Activated naive CD4-positive, alpha-beta T cell treated with anti-CD3 and anti-CD28 coated beads, Interleukin-2, amount 10 ng/mL, durations not matched to agents 7 days and 5 days (primary cell): ENCODE measurements around the gene PKD2L1.
"Not testable (repeated sequence)": the region's sequence is repeated elsewhere in the genome, so short reads cannot be mapped to it uniquely, and the experiment has no call there.

ENCODE experiments used
- CTCF ChIA-PET: fragments of 350-600 bp; sonication (Branson Sonifier 250); formaldehyde crosslinking; loops from one replicate; lab custom pipeline; 2021; ENCODE audit warnings: antibody characterized with exemption; lab: Charles Lee
- DNase-seq: peaks from one replicate; pipeline ENCODE4 v3.0.0-alpha.2; 2020
- H3K27ac Mint-ChIP-seq: one replicate; pipeline ENCODE4 v1.8.0; 2021; ENCODE audit warnings: mild to moderate bottlenecking, moderate library complexity, mixed read lengths
- H3K27me3 Mint-ChIP-seq: one replicate; pipeline ENCODE4 v1.8.0; 2021; ENCODE audit warnings: mild to moderate bottlenecking, mixed read lengths
- H3K36me3 Mint-ChIP-seq: one replicate; pipeline ENCODE4 v1.8.0; 2021; ENCODE audit warnings: mixed read lengths
- H3K4me1 Mint-ChIP-seq: one replicate; pipeline ENCODE4 v1.8.0; 2021; ENCODE audit warnings: mixed read lengths
- H3K4me3 Mint-ChIP-seq: one replicate; pipeline ENCODE4 v1.8.0; 2021; ENCODE audit warnings: mild to moderate bottlenecking, moderate library complexity, mixed read lengths
- H3K9me3 Mint-ChIP-seq: one replicate; pipeline ENCODE4 v1.8.0; 2021; ENCODE audit warnings: mixed read lengths

PKD2L1 gene

DNA sequence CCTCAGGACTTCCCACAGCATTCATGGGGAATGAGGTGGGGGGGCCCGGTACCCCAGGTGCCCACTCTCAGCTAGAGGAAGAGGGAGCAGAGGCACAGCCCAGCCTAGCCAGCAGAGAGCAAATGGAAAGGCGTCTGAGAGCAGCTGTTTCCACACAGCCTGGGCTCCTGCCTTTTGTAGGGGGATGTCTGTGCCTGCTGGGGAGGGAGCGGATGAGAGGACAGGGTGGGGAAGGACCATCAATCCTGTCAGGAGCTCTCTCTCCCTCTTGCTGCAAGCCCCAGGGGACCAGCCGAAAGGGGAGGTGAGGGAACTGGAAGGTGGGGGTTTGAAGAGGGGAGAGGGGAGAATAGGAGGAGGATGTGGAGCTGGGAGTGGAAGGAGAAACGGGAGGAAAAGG is at the start of gene PKD2L1:
Gene PKD2L1 (minus strand): TSS at position 150 of the 400 bp plus-strand sequence. CDS start 125 bp downstream, at position 25.
- Mint-ChIP-seq H3K9me3 (no peaks in the 10 kb centered on the region), H3K27me3 (peaks cover 52% of the 10 kb centered on the region), H3K4me1 (peaks cover 19% of the 10 kb centered on the region), H3K4me3 (no peak within 1 kb of the TSS), H3K36me3 (no peaks in the 10 kb centered on the region), H3K27ac (no peak within 1 kb of the TSS)
- DNase-seq, result no peak
- CTCF ChIA-PET, result interaction anchor here (1.5 to 3.6 kb wide), 3 partner anchors 9 to 103 kb away, joined by 3 to 12 read pairs (median 7); no protein-coding TSS in a partner anchor

DNA sequence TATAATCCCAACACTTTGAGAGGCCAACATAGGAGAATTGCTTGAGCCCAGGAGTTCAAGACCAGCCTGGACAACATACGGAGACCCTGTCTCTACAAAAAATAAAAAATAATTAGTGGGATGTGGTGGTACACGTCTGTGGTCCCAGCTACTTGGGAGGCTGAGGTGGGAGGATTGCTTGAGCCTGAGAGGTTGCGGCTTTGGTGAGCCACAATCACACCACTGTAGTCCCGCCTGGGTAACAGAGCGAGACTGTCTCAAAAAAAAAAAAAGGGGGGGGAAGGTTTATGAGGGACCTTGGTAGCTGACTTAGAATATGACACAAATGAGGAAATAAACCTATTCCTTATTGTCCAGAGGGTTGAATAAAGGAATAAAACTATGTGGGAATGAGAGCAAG is 47.8 kb upstream of the PKD2L1 start:
- Mint-ChIP-seq H3K4me1 (peaks cover 25% of the 10 kb centered on the region), H3K27me3 (no peaks in the 10 kb centered on the region), H3K27ac (no peak overlapping the region), H3K9me3 (no peaks in the 10 kb centered on the region), H3K36me3 (peaks cover 25% of the 10 kb centered on the region), H3K4me3 (no peak overlapping the region)
- no peak for DNase-seq
- CTCF ChIA-PET, result interaction anchor here (0.9 to 2.2 kb wide), 3 partner anchors 12 to 55 kb away, joined by 3 to 6 read pairs (median 4); no protein-coding TSS in a partner anchor

DNA sequence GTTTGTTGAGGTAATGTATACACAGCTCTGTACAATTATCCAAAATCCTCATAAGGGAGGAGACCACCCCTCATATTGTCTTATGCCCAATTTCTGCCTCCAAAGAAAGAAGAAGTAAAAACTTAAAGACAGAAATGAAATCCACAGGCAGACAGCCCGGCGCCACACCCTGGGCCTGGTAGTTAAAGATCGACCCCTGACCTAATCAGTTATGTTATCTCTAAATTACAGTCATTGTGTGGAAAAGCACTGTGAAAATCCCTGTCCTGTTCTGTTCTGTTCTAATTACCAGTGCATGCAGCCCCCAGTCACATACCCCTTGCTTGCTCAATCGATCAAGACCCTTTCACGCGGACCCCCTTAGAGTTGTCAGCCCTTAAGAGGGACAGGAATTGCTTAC is 46.6 kb upstream of the PKD2L1 start:
- DNase-seq, H3K9me3 Mint-ChIP-seq, H3K4me3 Mint-ChIP-seq, H3K27ac Mint-ChIP-seq, H3K27me3 Mint-ChIP-seq: not testable (repeated sequence)
- Mint-ChIP-seq H3K36me3 (peaks cover 16% of the 10 kb centered on the region), H3K4me1 (peaks cover 25% of the 10 kb centered on the region)
- CTCF ChIA-PET, result interaction anchor here (2.2 kb wide), 1 partner anchor 57 kb away, joined by 6 read pairs; no protein-coding TSS in a partner anchor

DNA sequence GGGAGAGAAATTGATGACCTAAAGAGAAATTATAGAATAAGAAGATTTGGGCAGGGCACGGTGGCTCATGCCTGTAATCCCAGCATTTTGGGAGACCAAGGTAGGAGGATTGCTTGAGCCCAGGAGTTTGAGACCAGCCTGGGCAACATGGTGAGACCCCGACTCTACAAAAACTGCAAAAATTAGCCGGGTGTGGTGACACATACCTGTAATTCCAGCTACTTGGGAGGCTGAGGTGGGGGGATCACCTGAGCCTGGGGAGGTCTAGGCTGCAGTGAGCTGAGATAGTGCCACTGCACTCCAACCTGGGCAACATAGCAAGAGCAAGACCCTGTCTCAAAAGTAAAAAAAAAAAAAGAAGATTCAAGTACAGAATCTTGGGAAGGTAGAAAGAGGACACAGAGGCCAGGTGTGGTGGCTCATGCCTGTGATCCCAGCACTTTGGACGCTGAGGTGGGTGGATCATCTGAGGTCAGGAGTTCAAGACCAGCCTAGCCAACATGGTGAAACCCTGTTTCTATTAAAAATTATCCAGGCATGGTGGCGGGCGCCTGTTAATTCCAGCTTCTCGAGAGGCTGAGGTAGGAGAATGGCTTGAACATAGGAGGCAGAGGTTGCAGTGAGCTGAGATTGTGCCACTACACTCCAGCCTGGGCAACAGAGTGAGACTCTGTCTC is 44.8 kb upstream of the PKD2L1 start:
- not testable (repeated sequence) for DNase-seq, H3K27me3 Mint-ChIP-seq, H3K27ac Mint-ChIP-seq, H3K4me3 Mint-ChIP-seq, H3K36me3 Mint-ChIP-seq, H3K9me3 Mint-ChIP-seq
- CTCF ChIA-PET, result interaction anchor here (1.0 to 2.1 kb wide), 4 partner anchors 28 to 134 kb away, joined by 3 to 6 read pairs (median 3); partner anchors contain the start of gene SCD
- H3K4me1 Mint-ChIP-seq, result peaks cover 43% of the 10 kb centered on the region

DNA sequence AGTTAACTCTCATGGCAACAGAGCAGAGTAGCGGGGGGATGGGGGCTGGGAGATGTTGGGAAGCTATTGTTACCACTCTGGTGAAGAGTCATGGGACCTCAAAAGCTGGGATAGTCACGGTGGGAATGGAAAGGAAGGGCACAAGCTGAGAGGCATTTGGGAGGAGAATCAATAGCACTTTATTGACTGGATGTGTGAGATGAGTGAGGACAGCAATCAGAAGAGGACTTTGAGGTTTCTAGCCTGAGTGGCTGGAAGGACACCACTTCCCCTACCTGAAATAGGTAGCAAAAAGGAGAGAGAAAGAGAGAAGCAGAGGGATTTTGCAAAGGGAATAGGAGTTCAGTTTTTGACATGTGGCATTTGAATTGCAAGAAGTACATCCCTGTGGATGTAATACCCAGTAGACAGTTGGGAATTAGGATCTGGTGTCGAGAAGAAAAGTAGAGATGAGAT is 44.2 kb upstream of the PKD2L1 start:
- H3K27ac Mint-ChIP-seq, result no peak overlapping the region
- H3K36me3 Mint-ChIP-seq, result peaks cover 3% of the 10 kb centered on the region
- no peaks in the 10 kb centered on the region for H3K27me3 Mint-ChIP-seq
- peaks cover 48% of the 10 kb centered on the region for H3K4me1 Mint-ChIP-seq
- H3K4me3 Mint-ChIP-seq, result no peak overlapping the region
- H3K9me3 Mint-ChIP-seq, result no peaks in the 10 kb centered on the region
- DNase-seq, result no peak
- CTCF ChIA-PET, result interaction anchor here (1.0 to 2.1 kb wide), 5 partner anchors 33 to 134 kb away, joined by 3 to 6 read pairs (median 5); no protein-coding TSS in a partner anchor

DNA sequence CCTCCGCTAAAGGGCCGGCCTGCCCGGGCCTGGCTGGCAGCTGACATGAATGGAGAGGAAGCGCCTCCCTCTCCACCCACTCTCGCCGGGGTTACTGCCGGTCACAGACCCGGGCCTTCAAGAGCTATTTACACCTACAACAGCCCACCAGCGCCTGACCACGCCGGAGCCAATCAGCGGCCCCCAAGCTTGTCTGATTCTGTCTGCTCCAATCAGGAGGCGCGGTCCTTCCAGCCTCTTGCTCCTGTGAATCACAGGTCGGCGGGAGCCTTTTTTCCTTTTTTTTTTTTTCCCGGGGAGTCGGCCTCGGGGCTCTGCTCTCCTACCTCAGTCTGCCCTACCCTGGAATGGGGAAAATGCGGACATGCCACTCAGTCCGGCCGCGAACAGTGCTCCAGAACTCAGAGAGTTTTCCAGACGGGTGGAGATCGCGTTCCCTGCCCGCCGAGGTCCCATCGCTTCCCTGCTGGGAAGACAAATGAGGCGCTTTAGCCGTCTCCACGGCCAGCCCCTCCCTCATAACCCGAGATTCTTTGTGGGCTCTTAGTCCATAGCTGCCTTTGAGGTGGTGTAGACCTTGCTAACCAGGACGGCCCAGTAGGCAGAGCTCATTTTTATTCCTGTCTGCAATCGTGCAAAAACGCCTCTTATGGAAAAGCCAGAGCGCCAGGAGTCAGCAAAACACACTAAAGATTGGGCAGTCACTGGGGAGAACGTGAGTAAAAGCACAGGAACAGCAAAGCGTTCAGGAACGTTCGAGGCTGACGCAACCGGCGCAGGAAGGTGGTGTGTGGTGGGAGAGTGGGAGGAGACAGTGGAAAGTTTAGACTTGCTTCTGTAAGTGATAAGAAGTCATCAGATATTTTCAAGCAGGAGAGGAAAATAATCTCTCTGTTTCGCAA is 43.5 kb upstream of the PKD2L1 start:
- no peaks in the 10 kb centered on the region for H3K9me3 Mint-ChIP-seq
- H3K27me3 Mint-ChIP-seq, result no peaks in the 10 kb centered on the region
- no peak overlapping the region for H3K27ac Mint-ChIP-seq
- H3K4me3 Mint-ChIP-seq, result no peak overlapping the region
- CTCF ChIA-PET, result interaction anchor here (0.9 to 2.1 kb wide), 10 partner anchors 24 to 145 kb away, joined by 3 to 6 read pairs (median 4); no protein-coding TSS in a partner anchor
- peaks cover 50% of the 10 kb centered on the region for H3K4me1 Mint-ChIP-seq
- DNase-seq, result peak; percentile 97
- peaks cover 3% of the 10 kb centered on the region for H3K36me3 Mint-ChIP-seq

DNA sequence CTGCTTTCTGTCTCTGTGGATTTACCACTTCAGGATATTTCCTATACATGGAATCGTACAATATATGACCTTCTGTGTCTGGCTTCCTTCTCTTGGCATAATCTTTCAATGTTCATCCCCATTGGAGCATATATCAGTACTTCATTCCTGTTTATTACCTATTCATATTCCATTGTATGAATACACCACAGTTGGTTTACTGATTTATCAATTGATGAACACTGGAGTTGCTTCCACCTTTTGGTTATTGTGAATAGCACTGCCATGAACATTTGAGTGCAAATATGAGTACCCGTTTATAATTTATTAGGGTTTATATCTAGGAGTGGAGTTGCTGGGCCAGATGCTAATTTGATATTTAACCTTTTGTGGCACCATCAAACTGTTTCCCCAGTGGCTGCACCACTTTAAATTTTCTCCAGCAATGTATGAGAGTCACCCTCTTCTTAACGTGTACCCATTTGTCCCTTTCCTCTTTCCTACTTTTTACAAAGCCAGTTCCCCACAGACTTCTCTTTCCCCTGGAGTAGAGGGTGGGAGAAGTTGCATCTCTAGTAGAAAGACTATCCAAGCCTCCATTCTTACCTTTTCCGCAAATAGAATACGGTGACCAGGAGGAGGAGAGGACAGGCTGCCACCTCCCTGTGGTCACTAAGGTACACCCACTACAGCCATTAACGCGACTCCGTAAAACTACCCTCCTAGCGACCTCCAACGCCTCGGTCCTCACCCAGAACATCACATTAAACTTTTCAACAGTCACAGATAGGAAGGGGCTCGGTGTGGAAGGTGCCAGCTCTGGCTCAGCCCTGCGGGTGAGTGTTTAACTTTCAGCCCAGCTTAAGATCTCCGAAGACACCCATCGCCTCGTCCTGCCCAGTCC is 42.6 kb upstream of the PKD2L1 start:
- CTCF ChIA-PET, result interaction anchor here (0.9 to 2.1 kb wide), 8 partner anchors 24 to 146 kb away, joined by 3 to 6 read pairs (median 5); no protein-coding TSS in a partner anchor
- no peak for DNase-seq
- H3K4me1 Mint-ChIP-seq, result peaks cover 46% of the 10 kb centered on the region
- H3K27ac Mint-ChIP-seq, result no peak overlapping the region
- H3K36me3 Mint-ChIP-seq, result peaks cover 2% of the 10 kb centered on the region
- no peak overlapping the region for H3K4me3 Mint-ChIP-seq
- H3K27me3 Mint-ChIP-seq, result no peaks in the 10 kb centered on the region
- no peaks in the 10 kb centered on the region for H3K9me3 Mint-ChIP-seq

DNA sequence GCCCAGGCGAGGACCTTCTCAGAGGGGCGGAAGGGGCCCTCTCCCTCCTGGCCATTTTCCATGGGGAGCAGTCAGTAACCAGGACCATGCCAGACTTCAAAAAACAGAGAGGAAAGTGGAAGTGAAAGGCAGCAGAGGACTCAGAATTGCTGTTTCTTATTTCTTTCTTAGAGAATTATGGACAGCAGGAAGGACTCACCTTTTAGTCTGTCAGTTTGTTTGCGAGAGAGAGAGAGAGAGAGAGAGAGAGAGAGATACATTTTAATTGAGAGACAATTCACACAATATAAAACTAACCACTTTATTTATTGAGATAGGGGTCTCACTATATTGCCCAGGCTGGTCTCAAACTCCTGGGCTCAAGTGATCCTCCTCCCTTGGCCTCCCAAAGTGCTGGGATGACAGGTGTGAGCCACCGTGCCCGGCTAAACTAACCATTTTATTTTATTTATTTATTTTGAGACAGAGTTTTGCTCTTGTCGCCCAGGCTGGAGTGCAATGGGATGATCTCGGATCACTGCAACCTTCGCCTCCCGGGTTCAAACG is 41.5 kb upstream of the PKD2L1 start:
- no peaks in the 10 kb centered on the region for H3K9me3 Mint-ChIP-seq
- no peak for DNase-seq
- H3K27ac Mint-ChIP-seq, result no peak overlapping the region
- peaks cover 8% of the 10 kb centered on the region for H3K36me3 Mint-ChIP-seq
- H3K4me1 Mint-ChIP-seq, result peaks cover 46% of the 10 kb centered on the region
- no peaks in the 10 kb centered on the region for H3K27me3 Mint-ChIP-seq
- CTCF ChIA-PET, result interaction anchor here (1.1 to 2.2 kb wide), 10 partner anchors 21 to 147 kb away, joined by 3 to 10 read pairs (median 5); no protein-coding TSS in a partner anchor
- H3K4me3 Mint-ChIP-seq, result peak overlapping the region; percentile 45

DNA sequence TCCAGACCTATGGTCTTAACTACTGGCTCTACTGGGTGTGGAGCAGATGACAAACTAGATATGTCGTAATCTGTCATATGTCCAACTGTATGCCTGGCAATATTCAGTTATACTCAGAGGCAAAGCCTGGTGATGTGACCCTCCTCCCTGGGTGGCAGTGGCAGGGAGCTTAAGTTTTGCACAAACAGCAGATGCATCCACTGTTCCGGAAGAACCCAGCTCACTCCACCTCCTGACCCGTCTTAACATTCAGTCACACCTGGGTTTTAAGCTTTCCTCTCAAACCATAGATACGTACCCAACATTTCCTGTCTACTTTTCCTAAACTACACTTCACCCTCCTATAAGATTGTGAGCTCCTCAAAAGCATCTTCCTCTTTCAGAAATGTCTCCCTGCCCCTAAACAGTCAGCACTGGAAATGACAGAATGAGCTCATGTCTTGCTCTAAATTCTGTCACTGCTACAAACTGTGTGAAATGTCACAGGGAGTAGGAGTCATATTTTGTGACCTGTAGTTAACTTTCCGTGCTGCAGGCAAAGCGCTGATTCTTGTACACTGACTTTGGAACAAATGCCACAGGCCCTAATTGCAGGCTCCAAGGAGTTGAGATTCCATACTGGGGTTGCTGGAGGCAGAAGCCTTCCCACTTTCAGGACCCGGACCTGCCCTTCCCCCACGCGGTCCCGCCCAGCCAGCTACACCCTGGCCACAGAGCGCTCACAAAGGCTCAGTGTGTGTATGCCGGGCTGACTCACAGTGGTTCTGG is 40.9 kb upstream of the PKD2L1 start:
- peak overlapping the region; percentile 45 for H3K4me3 Mint-ChIP-seq
- no peaks in the 10 kb centered on the region for H3K9me3 Mint-ChIP-seq
- no peaks in the 10 kb centered on the region for H3K27me3 Mint-ChIP-seq
- CTCF ChIA-PET, result interaction anchor here (0.6 to 2.2 kb wide), 18 partner anchors 11 to 148 kb away, joined by 3 to 10 read pairs (median 4); no protein-coding TSS in a partner anchor
- H3K27ac Mint-ChIP-seq, result no peak overlapping the region
- DNase-seq, result peak; percentile 74
- H3K36me3 Mint-ChIP-seq, result peaks cover 9% of the 10 kb centered on the region
- peaks cover 49% of the 10 kb centered on the region for H3K4me1 Mint-ChIP-seq

DNA sequence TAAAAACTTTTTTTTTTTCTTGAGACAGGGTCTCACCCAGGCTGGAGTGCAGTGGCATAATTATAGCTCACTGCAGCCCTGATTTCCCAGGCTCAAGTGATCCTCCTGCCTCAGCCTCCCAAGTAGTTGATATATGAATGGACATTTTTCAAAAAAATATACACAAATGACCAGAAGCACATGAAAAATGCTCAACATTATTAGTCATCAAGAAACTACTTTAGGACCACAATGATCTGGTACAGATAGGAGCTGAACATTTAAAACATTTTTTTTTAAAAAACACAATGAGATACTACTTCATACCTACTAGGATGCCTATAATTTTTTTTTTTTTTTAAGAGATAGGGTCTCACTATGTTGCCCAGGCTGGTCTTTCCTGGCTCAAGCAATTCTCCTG is 38.7 kb upstream of the PKD2L1 start:
- no peak for DNase-seq
- Mint-ChIP-seq H3K27me3 (no peaks in the 10 kb centered on the region), H3K4me3 (no peak overlapping the region), H3K4me1 (peaks cover 48% of the 10 kb centered on the region), H3K36me3 (peaks cover 20% of the 10 kb centered on the region), H3K9me3 (no peaks in the 10 kb centered on the region), H3K27ac (no peak overlapping the region)
- CTCF ChIA-PET, result interaction anchor here (0.7 kb wide), 2 partner anchors 538 to 1260 kb away, joined by 3 read pairs; no protein-coding TSS in a partner anchor

DNA sequence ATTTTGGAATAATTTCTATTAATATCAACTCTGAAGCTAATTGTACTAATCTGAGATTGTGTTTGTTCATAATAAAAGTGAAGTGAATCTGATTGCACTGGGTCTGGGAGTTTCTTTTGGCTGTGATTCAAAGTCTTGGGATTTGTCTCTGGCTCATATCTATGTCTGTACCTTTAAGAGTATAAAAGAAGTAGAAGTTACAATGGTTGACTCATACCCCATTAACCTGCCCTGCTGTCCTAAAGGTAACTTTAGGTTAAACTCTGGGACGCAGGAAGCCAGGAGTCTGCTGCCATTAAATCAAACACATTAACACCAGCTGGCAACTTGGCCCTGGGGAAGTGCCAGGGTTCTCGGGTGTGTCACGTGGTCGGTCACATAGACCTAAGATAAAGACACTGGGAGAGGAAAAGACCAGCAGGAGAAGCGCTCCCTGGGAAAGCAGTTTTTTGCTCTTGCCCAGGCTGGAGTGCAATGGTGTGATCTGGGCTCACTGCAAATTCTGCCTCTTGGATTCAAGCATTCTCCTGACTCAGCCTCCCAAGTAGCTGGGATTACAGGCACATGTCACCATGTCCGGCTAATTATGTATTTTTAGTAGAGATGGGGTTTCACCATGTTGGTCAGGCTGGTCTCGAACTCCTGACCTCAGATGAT is 34.8 kb upstream of the PKD2L1 start:
- Mint-ChIP-seq H3K36me3 (peaks cover 55% of the 10 kb centered on the region), H3K9me3 (no peaks in the 10 kb centered on the region), H3K4me1 (peaks cover 42% of the 10 kb centered on the region), H3K27ac (no peak overlapping the region), H3K27me3 (no peaks in the 10 kb centered on the region), H3K4me3 (no peak overlapping the region)
- no peak for DNase-seq
- CTCF ChIA-PET, result interaction anchor here (0.9 to 1.2 kb wide), 3 partner anchors 13 to 144 kb away, joined by 3 to 7 read pairs (median 3); no protein-coding TSS in a partner anchor

DNA sequence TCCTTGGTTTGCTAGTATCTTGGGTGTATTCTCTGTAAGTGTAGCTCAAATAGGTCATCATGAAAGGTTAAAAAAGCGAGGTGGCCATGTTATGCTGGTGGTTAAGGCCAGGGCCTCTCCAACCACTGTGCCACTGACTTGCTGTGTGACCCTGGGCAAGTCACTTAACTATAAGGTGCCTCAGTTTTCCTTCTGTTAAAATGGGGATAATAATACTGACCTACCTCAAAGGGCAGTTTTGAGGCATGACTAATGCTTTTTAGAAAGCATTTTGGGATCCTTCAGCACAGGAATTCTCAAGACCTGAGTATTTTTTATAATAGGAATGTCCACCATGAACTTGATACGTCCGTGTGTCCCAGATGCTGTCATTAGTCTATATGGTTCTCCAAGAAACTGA is 34.1 kb upstream of the PKD2L1 start:
- Mint-ChIP-seq H3K4me1 (peaks cover 42% of the 10 kb centered on the region), H3K27me3 (no peaks in the 10 kb centered on the region), H3K4me3 (no peak overlapping the region), H3K27ac (no peak overlapping the region), H3K9me3 (no peaks in the 10 kb centered on the region), H3K36me3 (peaks cover 62% of the 10 kb centered on the region)
- CTCF ChIA-PET, result interaction anchor here (1.2 kb wide), 1 partner anchor 22 kb away, joined by 7 read pairs; no protein-coding TSS in a partner anchor
- no peak for DNase-seq
